H1 (cell line): Measurements from ENCODE around the gene UBE2F. TPM values are rescaled to one million over a fixed set of nuclear protein-coding genes. Genes with fewer than 3 reads are reported as not detected.
A peak's percentile ranks its signal among the peaks of the same experiment; 100 is the strongest.

ENCODE experiments used
- CTCF ChIA-PET: fragments of 300-600 bp; sonication (Branson Sonifier 250); formaldehyde crosslinking; loops from one replicate; lab custom pipeline; 2021; ENCODE audit not compliant: partially characterized antibody; lab: Charles Lee
- POLR2A ChIA-PET: fragments of 300-600 bp; sonication (Branson Sonifier 250); formaldehyde crosslinking; loops from one replicate; lab custom pipeline; 2021; ENCODE audit warnings: inconsistent platforms; ENCODE audit not compliant: partially characterized antibody; lab: Charles Lee
- DNase-seq, 2 experiments: peaks; one replicate each; pipeline versions ENCODE4 v3.0.0 to v3.0.0-alpha.2; 2010 to 2022; ENCODE audit warnings: low spot score in 2 of 2, low read depth in 1 of 2, mixed read lengths in 1 of 2
- FAIRE-seq: peaks from 2 replicates; lab custom pipeline; 2011; peaks lifted over from hg19 to GRCh38; lab: Jason Lieb, UNC
- H2AFZ ChIP-seq: 2 replicates; pipeline ENCODE4 v1.8.1; 2012; ENCODE audit warnings: low read length, inconsistent platforms
- H2AK5ac ChIP-seq: 2 replicates; pipeline ENCODE4 v1.6.1; 2013; ENCODE audit warnings: low read depth, low read length
- H2BK120ac ChIP-seq: replicated peaks from 2 replicates; pipeline ENCODE3; 2013; ENCODE audit warnings: low read depth, low read length, inconsistent platforms
- H2BK12ac ChIP-seq: 2 replicates; pipeline ENCODE4 v1.6.1; 2013; ENCODE audit warnings: low read depth, low read length
- H2BK15ac ChIP-seq: 2 replicates; pipeline ENCODE4 v1.6.1; 2013; ENCODE audit warnings: low read length
- H2BK20ac ChIP-seq: 2 replicates; pipeline ENCODE4 v1.6.1; 2013; ENCODE audit warnings: low read length
- H2BK5ac ChIP-seq: 2 replicates; pipeline ENCODE4 v1.6.1; 2013; ENCODE audit warnings: low read depth, low read length
- H3K14ac ChIP-seq: 2 replicates; pipeline ENCODE4 v1.6.1; 2013; ENCODE audit warnings: inconsistent platforms; ENCODE audit not compliant: insufficient read length
- H3K18ac ChIP-seq: 2 replicates; pipeline ENCODE4 v1.6.1; 2013; ENCODE audit warnings: low read length; ENCODE audit errors: extremely low read depth
- H3K23ac ChIP-seq: 2 replicates; pipeline ENCODE4 v1.6.1; 2013; ENCODE audit warnings: inconsistent platforms; ENCODE audit not compliant: insufficient read length
- H3K23me2 ChIP-seq: 2 replicates; pipeline ENCODE4 v1.6.1; 2013; ENCODE audit warnings: low read depth, low read length
- H3K27ac ChIP-seq: 2 replicates; pipeline ENCODE4 v1.6.1; 2011; ENCODE audit warnings: low read depth, low read length, inconsistent platforms
- H3K27me3 ChIP-seq, 4 experiments: replicated peaks in 1 of 4; 1 replicate in 1 of 4; 2 replicates in 3 of 4; pipeline versions ENCODE4 v1.6.1 to v1.8.1; 2011 to 2013; ENCODE audit warnings: low read length in 3 of 4, mild to moderate bottlenecking in 3 of 4, inconsistent platforms in 2 of 4, mixed read lengths in 2 of 4, moderate library complexity in 1 of 4; ENCODE audit not compliant: control insufficient read depth in 3 of 4, insufficient read depth in 3 of 4; ENCODE audit errors: extremely low read depth in 1 of 4
- H3K36me3 ChIP-seq, 4 experiments: 2 replicates each; pipeline versions ENCODE4 v1.6.1 to v1.8.1; 2011 to 2013; ENCODE audit warnings: mild to moderate bottlenecking in 4 of 4, low read length in 3 of 4, moderate library complexity in 2 of 4, control low read depth in 1 of 4, inconsistent platforms in 1 of 4; ENCODE audit not compliant: insufficient read depth in 4 of 4, control insufficient read depth in 2 of 4
- H3K4ac ChIP-seq: replicated peaks from 2 replicates; pipeline ENCODE3; 2013; ENCODE audit warnings: low read length, low read depth, mixed read lengths, inconsistent platforms; ENCODE audit not compliant: insufficient read length
- H3K4me1 ChIP-seq, 4 experiments: replicated peaks in 1 of 4; 1 replicate in 1 of 4; 2 replicates in 3 of 4; pipeline versions ENCODE4 v1.6.1 to v1.8.1; 2011 to 2013; ENCODE audit warnings: low read length in 3 of 4, inconsistent platforms in 2 of 4, mixed read lengths in 1 of 4; ENCODE audit not compliant: insufficient read depth in 4 of 4, control insufficient read depth in 3 of 4
- H3K4me2 ChIP-seq, 2 experiments: 2 replicates each; pipeline versions ENCODE4 v1.6.1 to v1.8.1; 2011 to 2013; ENCODE audit warnings: low read depth in 2 of 2, low read length in 2 of 2, control low read depth in 1 of 2, inconsistent platforms in 1 of 2, mild to moderate bottlenecking in 1 of 2; ENCODE audit not compliant: insufficient read depth in 1 of 2
- H3K4me3 ChIP-seq, 4 experiments: fragments of 200-600, 300-600 bp in 1 of 4; sonication (generic), shearing (Covaris generic), sonication (Bioruptor Twin) in 1 of 4; 2 replicates each; pipeline versions ENCODE4 v1.5.1 to v1.8.1; 2011 to 2016; ENCODE audit warnings: low read length in 4 of 4, low read depth in 3 of 4, control low read depth in 2 of 4, inconsistent platforms in 2 of 4, mild to moderate bottlenecking in 2 of 4, mixed read lengths in 1 of 4, moderate library complexity in 1 of 4; ENCODE audit not compliant: insufficient read depth in 2 of 4; ENCODE audit errors: extremely low read depth in 1 of 4
- H3K56ac ChIP-seq: replicated peaks from 2 replicates; pipeline ENCODE3; 2013; ENCODE audit warnings: low read depth, mild to moderate bottlenecking, mixed read lengths, low read length, inconsistent platforms; ENCODE audit not compliant: insufficient read length
- H3K79me1 ChIP-seq: 2 replicates; pipeline ENCODE4 v1.6.1; 2013; ENCODE audit warnings: low read depth, low read length, control low read depth
- H3K79me2 ChIP-seq, 2 experiments: 2 replicates each; pipeline versions ENCODE4 v1.6.1 to v1.8.1; 2012 to 2013; ENCODE audit warnings: low read length in 2 of 2, mild to moderate bottlenecking in 2 of 2, inconsistent platforms in 1 of 2; ENCODE audit not compliant: insufficient read depth in 2 of 2, control insufficient read depth in 1 of 2
- H3K9ac ChIP-seq, 4 experiments: replicated peaks in 1 of 4; 1 replicate in 1 of 4; 2 replicates in 3 of 4; pipeline versions ENCODE4 v1.6.1 to v1.8.1; 2011 to 2013; ENCODE audit warnings: low read depth in 3 of 4, low read length in 3 of 4, control low read depth in 2 of 4, mild to moderate bottlenecking in 2 of 4, moderate library complexity in 2 of 4, inconsistent platforms in 1 of 4; ENCODE audit errors: extremely low read depth in 1 of 4
- H3K9me3 ChIP-seq, 2 experiments: 2 replicates each; pipeline versions ENCODE4 v1.6.1 to v1.8.1; 2012 to 2013; ENCODE audit warnings: mild to moderate bottlenecking in 2 of 2, moderate library complexity in 2 of 2, control low read depth in 1 of 2, inconsistent platforms in 1 of 2, low read depth in 1 of 2, low read length in 1 of 2, mixed read lengths in 1 of 2; ENCODE audit not compliant: insufficient read depth in 2 of 2
- H4K20me1 ChIP-seq, 2 experiments: replicated peaks in 1 of 2; 2 replicates each; pipeline versions ENCODE3 to v1.8.1; 2011 to 2013; ENCODE audit warnings: inconsistent platforms in 2 of 2, low read length in 2 of 2, mild to moderate bottlenecking in 1 of 2; ENCODE audit not compliant: insufficient read depth in 2 of 2, control insufficient read depth in 1 of 2
- H4K5ac ChIP-seq: 2 replicates; pipeline ENCODE4 v1.6.1; 2013; ENCODE audit warnings: low read length, low read depth, mixed read lengths, inconsistent platforms; ENCODE audit not compliant: insufficient read length
- H4K8ac ChIP-seq: 2 replicates; pipeline ENCODE4 v1.8.0; 2013; ENCODE audit warnings: mild to moderate bottlenecking, moderate library complexity, low read length, inconsistent platforms; ENCODE audit not compliant: insufficient read depth; ENCODE audit errors: extremely low read depth
- H4K91ac ChIP-seq: replicated peaks from 2 replicates; pipeline ENCODE3; 2013; ENCODE audit warnings: low read length, mixed read lengths, inconsistent platforms; ENCODE audit not compliant: insufficient read length
- BACH1 ChIP-seq: IDR thresholded peaks from 2 replicates; pipeline ENCODE4 v1.6.1; 2012; ENCODE audit warnings: low read length, improper control_type of control experiment
- KDM4A ChIP-seq: IDR thresholded peaks from one replicate; pipeline ENCODE4 v1.7.1; 2012; ENCODE audit warnings: low read depth, mild to moderate bottlenecking, moderate library complexity, low read length, inconsistent platforms; ENCODE audit not compliant: severe bottlenecking
- KDM5A ChIP-seq: fragments of 200-600 bp; IDR thresholded peaks from 2 replicates; pipeline ENCODE4 v1.7.1; 2012; ENCODE audit warnings: mild to moderate bottlenecking, low read length, inconsistent platforms, mixed read lengths
- SRF ChIP-seq: IDR thresholded peaks from 2 replicates; pipeline ENCODE4 v1.6.1; 2011; ENCODE audit warnings: mild to moderate bottlenecking, low read depth, low read length, moderate library complexity
- TBP ChIP-seq: IDR thresholded peaks from 2 replicates; pipeline ENCODE4 v1.6.1; 2011; ENCODE audit warnings: low read depth, low read length, improper control_type of control experiment
- WGBS, 2 experiments: shearing (Covaris generic) in 1 of 2; methylation state at CpG; one replicate each; pipeline versions ENCODE4 v1.1.6 to v1.1.7; 2013 to 2015; ENCODE audit warnings: low lambda C conversion rate in 2 of 2, mixed read lengths in 2 of 2, inconsistent platforms in 1 of 2, low coverage in 1 of 2, missing lambda C conversion rate in 1 of 2; ENCODE audit not compliant: insufficient replicate concordance in 2 of 2, insufficient coverage in 1 of 2, insufficient read length in 1 of 2; ENCODE audit errors: extremely low coverage in 1 of 2, missing lambda C conversion rate in 1 of 2; 5-methylcytosine and 5-hydroxymethylcytosine counted together
- polyA plus RNA-seq, 7 experiments: library from polyadenylated mRNA; depleted of rRNA in 3 of 7; stranded (reverse) in 5 of 7; unstranded in 2 of 7; fragments of >200 nt in 5 of 7; fragments of 200-250 nt in 2 of 7; gene quantifications; 1 replicate in 5 of 7; 2 replicates in 1 of 7; 4 replicates in 1 of 7; pipeline versions ENCODE4 v1.2.1 to v1.2.3, GENCODE V29; 2011 to 2013; ENCODE audit warnings: missing spikeins in 2 of 7, mixed read lengths in 2 of 7
- total RNA-seq: library from RNA; stranded (reverse); fragmentation: NEBNext Ultra II Directional; extraction: Animal tissue kit (Norgen Biotek cat#: 25700); gene quantifications from 2 replicates; pipeline ENCODE4 v1.2.1, GENCODE V29; 2021
- TF ChIP-seq, protein P1 (sequence below): IDR thresholded peaks from 2 replicates; pipeline ENCODE4 v1.6.1; 2012; ENCODE audit warnings: low read length, inconsistent platforms

The UBE2F gene
- total and polyA plus RNA-seq, 2 of the 8 experiments (the other 6 are each of a cell fraction or from before 2014, with no cell fraction given): 43.3 to 59.8 TPM

DNA sequence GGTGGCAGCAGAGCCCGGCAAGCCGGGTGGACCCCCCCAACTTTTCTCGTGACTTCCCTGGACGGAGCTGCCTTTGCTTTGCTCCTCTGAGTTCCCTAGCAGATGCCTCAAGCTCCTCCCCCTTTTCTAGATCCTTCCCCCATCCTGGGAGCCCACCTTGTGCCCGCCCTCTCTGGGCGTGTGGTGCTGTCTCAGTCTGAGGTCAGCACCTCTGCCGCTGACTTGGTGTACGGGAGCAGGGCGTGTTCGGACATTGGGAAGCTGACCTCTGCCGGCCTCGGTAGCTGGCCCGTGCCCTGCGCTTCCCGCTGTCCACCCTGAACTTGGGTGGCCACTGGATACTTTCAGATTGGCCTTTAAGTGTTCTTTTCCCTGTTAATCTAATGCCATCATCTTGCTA, 113.7 kb downstream of the UBE2F start:
- Histone ChIP-seq H3K14ac (no peak overlapping the region), H2BK5ac (no peak overlapping the region), H3K18ac (no peak overlapping the region), H2BK12ac (no peak overlapping the region), H3K27me3 (no peaks in the 10 kb centered on the region), H2AK5ac (no peak overlapping the region), H3K27ac (0 out of 2 replicates have a peak overlapping the region, but pooled peaks have one; percentile 20), H3K23ac (no peak overlapping the region), H3K36me3 (peaks cover 21 to 53% (median 35%) of the 10 kb centered on the region in 4 experiments), H4K5ac (no peak overlapping the region), H2AFZ (no peak overlapping the region), H3K56ac (no peak overlapping the region), H3K23me2 (no peaks in the 10 kb centered on the region), H3K79me1 (no peaks in the 10 kb centered on the region), H2BK15ac (no peak overlapping the region), H4K20me1 (peaks cover 4 to 8% of the 10 kb centered on the region in 2 experiments), H4K8ac (no peak overlapping the region), H3K9me3 (no peaks in the 10 kb centered on the region), H3K4me1 (no peaks in the 10 kb centered on the region; a peak in 1 of 7 replicates), H3K4me3 (no peak overlapping the region), H2BK120ac (no peak overlapping the region), H3K4me2 (no peak overlapping the region), H2BK20ac (no peak overlapping the region), H3K79me2 (peaks cover 0 to 30% of the 10 kb centered on the region in 2 experiments; a peak in 2 of 4 replicates), H3K4ac (no peak overlapping the region), H3K9ac (no peak overlapping the region), H4K91ac (no peak overlapping the region)
- no peak for DNase-seq
- WGBS, 2 experiments: 93% methylated on average over 15 of the region's 15 CpGs; no CpG with 5 or more reads in 1 of the 2 experiments
- FAIRE-seq: no peak
- POLR2A ChIA-PET: interaction anchor here (0.8 to 2.8 kb wide), 4 partner anchors 12 to 117 kb away, joined by 3 to 17 read pairs (median 4); no protein-coding TSS in a partner anchor
- CTCF ChIA-PET: no interaction called here
- TF ChIP-seq TBP: no peak
- TF ChIP-seq, protein P1, sequence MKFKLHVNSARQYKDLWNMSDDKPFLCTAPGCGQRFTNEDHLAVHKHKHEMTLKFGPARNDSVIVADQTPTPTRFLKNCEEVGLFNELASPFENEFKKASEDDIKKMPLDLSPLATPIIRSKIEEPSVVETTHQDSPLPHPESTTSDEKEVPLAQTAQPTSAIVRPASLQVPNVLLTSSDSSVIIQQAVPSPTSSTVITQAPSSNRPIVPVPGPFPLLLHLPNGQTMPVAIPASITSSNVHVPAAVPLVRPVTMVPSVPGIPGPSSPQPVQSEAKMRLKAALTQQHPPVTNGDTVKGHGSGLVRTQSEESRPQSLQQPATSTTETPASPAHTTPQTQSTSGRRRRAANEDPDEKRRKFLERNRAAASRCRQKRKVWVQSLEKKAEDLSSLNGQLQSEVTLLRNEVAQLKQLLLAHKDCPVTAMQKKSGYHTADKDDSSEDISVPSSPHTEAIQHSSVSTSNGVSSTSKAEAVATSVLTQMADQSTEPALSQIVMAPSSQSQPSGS: no peak
- no peak for TF ChIP-seq KDM5A
- TF ChIP-seq KDM4A: no peak
- no peak for TF ChIP-seq BACH1
- no peak for TF ChIP-seq SRF
